B cell (primary cell): ENCODE results near the gene BEGAIN. TPM values are rescaled to one million over a fixed set of nuclear protein-coding genes. Genes with fewer than 3 reads are reported as not detected.

ENCODE experiments used
- ATAC-seq: fragments of 200-7000 bp; cut with Tn5 transposase; one replicate; pipeline ENCODE4 v1.10.0; 2021; ENCODE audit warnings: low read depth, mild to moderate bottlenecking, moderate number of reproducible peaks, moderate library complexity
- CTCF ChIA-PET: fragments of 350-600 bp; sonication (Branson Sonifier 250); formaldehyde crosslinking; loops from one replicate; lab custom pipeline; 2021; ENCODE audit warnings: antibody characterized with exemption, inconsistent platforms; lab: Charles Lee
- POLR2A ChIA-PET: fragments of 350-600 bp; sonication (Branson Sonifier 250); formaldehyde crosslinking; loops from one replicate; lab custom pipeline; 2021; ENCODE audit warnings: antibody characterized with exemption; lab: Charles Lee
- DNase-seq: peaks from one replicate; pipeline ENCODE4 v3.0.0; 2013
- H2AFZ ChIP-seq: 2 replicates; pipeline ENCODE4 v1.6.1; 2012; ENCODE audit warnings: mild to moderate bottlenecking, low read depth, low read length; ENCODE audit not compliant: insufficient read depth, poor library complexity, severe bottlenecking
- H3K27ac ChIP-seq, 2 donors: 1 replicate in 1 of 2; 2 replicates in 1 of 2; pipeline ENCODE4 v1.5.1; 2012 to 2013; ENCODE audit warnings: low read length in 2 of 2, mild to moderate bottlenecking in 2 of 2, moderate library complexity in 1 of 2
- H3K27me3 ChIP-seq, 4 experiments: fragments of 200-600 bp in 1 of 4; sonication (generic) in 1 of 4; replicated peaks in 1 of 4; 1 replicate in 2 of 4; 2 replicates in 2 of 4; pipeline versions ENCODE4 v1.6.1 to v1.7.0; 2013 to 2016; ENCODE audit warnings: low read length in 3 of 4, mild to moderate bottlenecking in 2 of 4, mixed read lengths in 1 of 4, moderate library complexity in 1 of 4; ENCODE audit not compliant: insufficient read depth in 4 of 4, control insufficient read depth in 3 of 4; ENCODE audit errors: control extremely low read depth in 1 of 4
- H3K36me3 ChIP-seq, 2 experiments: replicated peaks in 1 of 2; 1 replicate in 1 of 2; 2 replicates in 1 of 2; pipeline versions ENCODE4 v1.6.1 to v1.7.1; 2013; ENCODE audit warnings: low read length in 1 of 2; ENCODE audit not compliant: insufficient read depth in 2 of 2, control insufficient read depth in 1 of 2; ENCODE audit errors: control extremely low read depth in 1 of 2, extremely low read depth in 1 of 2
- H3K4me1 ChIP-seq, 2 donors: fragments of 200-600 bp in 1 of 2; sonication (generic) in 1 of 2; 1 replicate in 1 of 2; 2 replicates in 1 of 2; pipeline versions ENCODE4 v1.5.1 to v1.6.1; 2013 to 2017; ENCODE audit warnings: low read length in 2 of 2; ENCODE audit not compliant: control insufficient read depth in 2 of 2, insufficient read depth in 2 of 2
- H3K4me2 ChIP-seq: replicated peaks from 2 replicates; pipeline ENCODE3; 2012; ENCODE audit warnings: mild to moderate bottlenecking, low read depth, low read length; ENCODE audit not compliant: poor library complexity, severe bottlenecking
- H3K4me3 ChIP-seq, 5 experiments: fragments of 200-600 bp in 1 of 5; sonication (generic) in 1 of 5; 1 replicate in 3 of 5; 2 replicates in 2 of 5; pipeline versions ENCODE4 v1.5.1 to v1.7.0; 2011 to 2016; ENCODE audit warnings: low read length in 4 of 5, mild to moderate bottlenecking in 4 of 5, low read depth in 2 of 5, control low read depth in 1 of 5, moderate library complexity in 1 of 5; ENCODE audit not compliant: insufficient read depth in 1 of 5; ENCODE audit errors: control extremely low read depth in 1 of 5, extremely low read depth in 1 of 5
- H3K79me2 ChIP-seq: fragments of 200-600 bp; sonication (generic); one replicate; pipeline ENCODE4 v1.6.0; 2016; ENCODE audit warnings: low read length; ENCODE audit not compliant: control insufficient read depth, insufficient read depth
- H3K9ac ChIP-seq: fragments of 200-600 bp; sonication (generic); 2 replicates; pipeline ENCODE4 v1.6.1; 2017; ENCODE audit warnings: mild to moderate bottlenecking, low read length, moderate library complexity
- H3K9me3 ChIP-seq, 3 donors: one replicate each; pipeline versions ENCODE4 v1.6.1 to v1.7.1; 2013; ENCODE audit warnings: low read length in 2 of 3; ENCODE audit not compliant: control insufficient read depth in 2 of 3, insufficient read depth in 1 of 3; ENCODE audit errors: control extremely low read depth in 1 of 3
- H4K20me1 ChIP-seq: 2 replicates; pipeline ENCODE4 v1.6.0; 2012; ENCODE audit warnings: mild to moderate bottlenecking, low read length; ENCODE audit not compliant: insufficient read depth, control insufficient read depth, poor library complexity, severe bottlenecking
- H3K27ac Mint-ChIP-seq: one replicate; pipeline ENCODE4 v1.8.0; 2021; ENCODE audit warnings: mixed read lengths
- H3K27me3 Mint-ChIP-seq: one replicate; pipeline ENCODE4 v1.8.0; 2021; ENCODE audit warnings: mixed read lengths
- H3K4me1 Mint-ChIP-seq: one replicate; pipeline ENCODE4 v1.8.0; 2021; ENCODE audit warnings: mixed read lengths
- H3K4me3 Mint-ChIP-seq: one replicate; pipeline ENCODE4 v1.8.0; 2021; ENCODE audit warnings: mixed read lengths
- H3K9me3 Mint-ChIP-seq: one replicate; pipeline ENCODE4 v1.8.0; 2022; ENCODE audit warnings: mixed read lengths; ENCODE audit not compliant: insufficient read depth
- CTCF ChIP-seq: fragments of 200-600 bp; IDR thresholded peaks from one replicate; pipeline ENCODE4 v1.8.0; 2022; ENCODE audit warnings: antibody characterized with exemption, mild to moderate bottlenecking
- EZH2 ChIP-seq: IDR thresholded peaks from 2 replicates; pipeline ENCODE4 v1.6.1; 2012; ENCODE audit warnings: borderline replicate concordance, low read depth, mild to moderate bottlenecking, moderate library complexity, low read length; ENCODE audit not compliant: insufficient read depth, poor library complexity, severe bottlenecking
- WGBS: methylation state at CpG from one replicate; pipeline ENCODE4 v1.1.5; 2013; ENCODE audit warnings: missing lambda C conversion rate; ENCODE audit not compliant: insufficient coverage; 5-methylcytosine and 5-hydroxymethylcytosine counted together
- intact Hi-C: fragments of 100-400 bp; cut with micrococcal nuclease; formaldehyde crosslinking; loops from one replicate; pipeline ENCODE4 v1.10.0; 2022
- polyA plus RNA-seq: library from polyadenylated mRNA; depleted of rRNA; stranded (reverse); fragments of >200 nt; gene quantifications from 2 replicates; pipeline ENCODE4 v1.2.3, GENCODE V29; 2012
- total RNA-seq, 2 donors: library from RNA; stranded (reverse); fragments of 120-200 nt in 1 of 2; gene quantifications; 1 replicate in 1 of 2; 2 replicates in 1 of 2; pipeline versions ENCODE4 v1.2.3 to v1.2.4, GENCODE V29; 2013 to 2022

BEGAIN gene
- total and polyA plus RNA-seq, 2 donors (not counting 1 experiment from before 2014, with no cell fraction given) = 4.9 TPM; not detected in 1

DNA sequence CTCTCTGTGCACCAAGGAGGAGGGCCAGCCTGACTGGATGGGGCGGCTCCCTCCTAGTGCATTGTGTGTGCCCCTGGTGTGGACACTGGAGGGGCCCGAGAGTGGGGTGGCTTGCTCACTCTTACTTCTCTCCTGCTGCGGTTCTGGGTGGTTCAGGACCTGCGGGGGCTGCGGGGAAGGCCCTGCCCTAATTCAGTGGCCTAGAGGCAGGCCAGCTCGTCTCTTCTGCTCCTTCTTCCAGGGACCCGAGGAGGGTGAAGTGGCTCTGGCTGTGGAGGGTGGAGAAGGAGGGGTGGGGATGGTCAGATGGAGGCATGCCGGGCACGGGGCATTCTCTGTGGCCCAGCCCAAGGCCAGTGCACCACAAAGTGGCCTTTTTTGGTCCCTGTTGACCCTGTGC is 87.1 kb downstream of the BEGAIN start:
- DNase-seq = no peak
- CTCF ChIA-PET = no interaction called here
- POLR2A ChIA-PET = no interaction called here
- Histone ChIP-seq H3K36me3 (no peaks in the 10 kb centered on the region), H3K9me3 (peaks cover 3 to 9% (median 6%) of the 10 kb centered on the region in 3 donors), H3K27me3 (no peaks in the 10 kb centered on the region), H3K4me2 (no peak overlapping the region), H3K9ac (no peak overlapping the region), H2AFZ (no peak overlapping the region), H4K20me1 (no peaks in the 10 kb centered on the region), H3K27ac (no peak overlapping the region), H3K4me3 (no peak overlapping the region), H3K79me2 (no peaks in the 10 kb centered on the region), H3K4me1 (no peaks in the 10 kb centered on the region)
- ATAC-seq = no peak
- Mint-ChIP-seq H3K4me3 (no peak overlapping the region), H3K9me3 (peaks cover 13% of the 10 kb centered on the region), H3K27me3 (no peaks in the 10 kb centered on the region), H3K27ac (no peak overlapping the region), H3K4me1 (no peaks in the 10 kb centered on the region)
- intact Hi-C loops = no loop called here
- TF ChIP-seq CTCF (no peak), EZH2 (no peak)
- WGBS = 82% methylated on average over 7 of the region's 9 CpGs

DNA sequence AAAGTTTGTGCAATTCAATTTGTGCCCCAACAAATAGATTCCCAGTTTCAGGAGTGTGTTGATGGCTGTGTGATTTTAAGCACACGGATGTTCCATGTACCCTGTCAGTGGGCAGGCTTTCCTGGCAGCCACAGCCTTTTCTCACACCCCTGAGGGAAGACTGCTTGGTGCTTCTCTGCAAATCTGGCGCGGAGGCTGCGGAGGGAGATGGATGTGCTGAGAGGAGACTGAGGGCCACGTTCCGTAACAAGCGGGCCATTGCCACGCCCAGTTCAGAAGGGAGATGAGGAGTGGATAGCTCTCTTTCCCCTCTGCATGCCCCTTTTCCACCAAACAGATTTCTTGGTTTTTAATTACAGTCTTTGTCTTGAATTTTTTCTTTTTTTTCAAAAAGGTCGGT is 89.1 kb downstream of the BEGAIN start:
- Mint-ChIP-seq H3K4me1 (no peaks in the 10 kb centered on the region), H3K9me3 (peaks cover 5% of the 10 kb centered on the region), H3K4me3 (no peak overlapping the region), H3K27me3 (no peaks in the 10 kb centered on the region), H3K27ac (no peak overlapping the region)
- no peak overlapping the region for H2AFZ ChIP-seq
- ATAC-seq (no peak), DNase-seq (no peak)
- no peak overlapping the region for H3K27ac ChIP-seq
- no peak overlapping the region for H3K4me2 ChIP-seq
- no peak overlapping the region for H3K4me3 ChIP-seq
- WGBS = 100% methylated on average over 1 of the region's 9 CpGs
- H3K4me1 ChIP-seq = no peaks in the 10 kb centered on the region
- no peaks in the 10 kb centered on the region for H3K27me3 ChIP-seq
- CTCF ChIA-PET = no interaction called here
- POLR2A ChIA-PET = no interaction called here
- H3K9me3 ChIP-seq = peaks cover 0 to 7% (median 3%) of the 10 kb centered on the region in 3 donors
- H3K79me2 ChIP-seq = no peaks in the 10 kb centered on the region
- H3K36me3 ChIP-seq = no peaks in the 10 kb centered on the region
- intact Hi-C loops = no loop called here
- no peaks in the 10 kb centered on the region for H4K20me1 ChIP-seq
- no peak overlapping the region for H3K9ac ChIP-seq
- TF ChIP-seq CTCF (no peak), EZH2 (no peak)
